Stimulated activated CD4-positive, alpha-beta T cell treated with anti-CD3 and anti-CD28 coated beads, Interleukin-2, amount 100 ng/mL, for 24 hours (primary cell): ENCODE results near the gene GARIN5B.

ENCODE experiments used
- DNase-seq, 2 donors: peaks; one replicate each; pipeline ENCODE4 v3.0.0-alpha.2; 2020

The GARIN5B gene

DNA sequence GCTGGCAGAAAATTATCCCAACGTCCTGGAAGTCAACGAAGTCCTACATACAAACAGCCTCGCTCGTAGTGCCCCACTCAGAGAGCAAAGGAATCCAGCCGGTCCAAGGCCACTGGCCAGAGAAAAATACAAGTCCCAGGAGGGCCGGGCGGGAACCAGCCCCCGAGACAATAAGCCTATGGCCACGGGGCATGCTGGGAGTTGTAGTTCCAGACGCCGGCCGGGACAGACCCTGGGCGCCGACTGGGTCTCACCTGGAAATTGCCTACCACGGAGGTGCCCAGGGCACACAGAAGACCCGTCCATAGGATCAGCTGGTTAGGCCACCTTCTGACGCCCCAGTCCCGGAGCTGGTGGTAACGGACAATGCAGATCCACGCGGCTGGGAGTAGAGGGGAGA is 43.3 kb downstream of the GARIN5B start:
- no peak for DNase-seq

DNA sequence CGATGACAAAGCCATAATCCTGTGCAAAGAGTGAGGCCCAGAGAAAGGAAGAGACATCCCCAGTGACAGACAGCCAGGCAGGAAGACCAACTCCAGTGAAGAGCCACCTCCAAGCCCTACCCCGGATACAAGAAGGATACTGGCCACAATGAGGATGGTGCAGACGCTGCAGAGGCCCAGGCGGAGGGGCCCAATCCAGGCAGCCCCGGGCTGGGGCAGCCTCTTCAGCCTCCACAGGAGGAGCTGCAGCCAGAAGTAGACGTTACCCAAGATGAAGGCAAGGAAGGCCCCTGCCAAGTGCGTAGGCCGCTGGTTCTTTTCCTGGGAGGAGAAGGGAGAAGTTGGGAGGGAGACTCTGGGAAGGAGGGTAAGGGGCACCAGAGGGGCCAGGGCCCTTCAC is 46.4 kb downstream of the GARIN5B start:
- no peak for DNase-seq

- no peak for DNase-seq
These were observed 47.0 kb downstream of the GARIN5B start for GRCh38 chr19:55315956-55316525.

- no peak for DNase-seq
These were observed 48.7 kb downstream of the GARIN5B start for GRCh38 chr19:55314396-55314795.

- DNase-seq: no peak
These were observed 50.2 kb downstream of the GARIN5B start for GRCh38 chr19:55312621-55313512.

- no peak for DNase-seq
These were observed 51.3 kb downstream of the GARIN5B start for GRCh38 chr19:55311797-55312196.

GRCh38 chr19:55311397-55311796 is 51.7 kb downstream of the GARIN5B start:
- DNase-seq: no peak

DNA sequence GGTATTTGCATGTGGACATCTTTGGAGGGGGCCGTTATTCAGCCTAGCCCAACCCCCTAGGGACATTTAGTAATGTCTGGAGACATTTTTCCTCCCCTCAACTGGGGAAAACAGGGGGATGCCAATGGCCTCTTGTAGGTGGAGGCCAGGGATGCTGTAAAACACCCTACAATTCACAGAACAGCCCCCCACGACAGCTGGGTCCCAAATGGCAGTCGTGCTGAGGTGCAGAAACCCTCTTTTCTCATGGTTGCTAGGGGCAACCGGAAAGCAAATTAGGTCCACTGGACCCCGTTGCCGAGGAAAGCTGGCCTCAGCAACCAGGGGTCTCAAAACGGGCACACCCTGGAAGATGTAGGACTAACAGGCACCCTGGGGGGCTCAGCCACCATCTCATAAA is 52.6 kb downstream of the GARIN5B start:
- DNase-seq: no peak

DNA sequence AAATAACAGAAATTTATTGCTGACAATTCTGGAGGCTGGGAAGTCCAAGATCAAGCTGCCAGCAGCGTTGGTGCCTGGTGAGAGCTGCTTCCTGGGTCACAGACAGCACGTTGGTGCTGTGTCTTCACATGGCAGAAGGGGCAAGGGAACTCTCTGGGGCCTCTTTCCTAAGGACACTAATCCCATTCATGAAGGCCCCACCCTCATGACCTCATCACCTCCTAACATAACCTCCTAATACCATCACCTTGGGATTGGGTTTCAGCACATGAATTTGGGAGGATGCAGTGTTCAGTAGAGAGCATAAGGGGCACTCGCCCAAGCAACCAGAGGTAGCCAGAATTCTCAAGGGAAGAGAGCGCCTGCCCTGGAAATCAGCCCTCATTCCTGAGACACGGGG is 53.6 kb downstream of the GARIN5B start:
- DNase-seq: no peak

DNA sequence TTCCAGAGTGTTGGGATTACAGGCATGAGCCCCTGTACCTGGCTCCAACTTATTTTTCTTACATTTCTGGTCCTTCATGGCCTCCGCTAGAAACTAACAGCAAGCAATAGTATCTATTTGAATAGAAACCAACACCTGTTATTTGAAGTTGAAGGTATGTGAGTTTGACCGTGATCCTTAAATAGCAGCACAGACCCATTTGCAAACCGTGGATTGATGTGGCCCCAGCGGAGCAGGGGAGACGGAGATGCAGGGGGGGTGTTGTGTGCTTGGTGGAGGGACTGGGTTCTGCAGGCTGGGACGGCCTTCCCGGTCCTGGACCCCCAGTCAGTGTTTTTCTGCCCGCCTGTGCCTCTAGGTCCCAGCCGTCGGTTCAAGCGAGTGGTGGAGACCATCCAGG is 54.8 kb downstream of the GARIN5B start:
- no peak for DNase-seq

GRCh38 chr19:55306712-55307111 is 56.3 kb downstream of the GARIN5B start:
- DNase-seq: no peak

DNA sequence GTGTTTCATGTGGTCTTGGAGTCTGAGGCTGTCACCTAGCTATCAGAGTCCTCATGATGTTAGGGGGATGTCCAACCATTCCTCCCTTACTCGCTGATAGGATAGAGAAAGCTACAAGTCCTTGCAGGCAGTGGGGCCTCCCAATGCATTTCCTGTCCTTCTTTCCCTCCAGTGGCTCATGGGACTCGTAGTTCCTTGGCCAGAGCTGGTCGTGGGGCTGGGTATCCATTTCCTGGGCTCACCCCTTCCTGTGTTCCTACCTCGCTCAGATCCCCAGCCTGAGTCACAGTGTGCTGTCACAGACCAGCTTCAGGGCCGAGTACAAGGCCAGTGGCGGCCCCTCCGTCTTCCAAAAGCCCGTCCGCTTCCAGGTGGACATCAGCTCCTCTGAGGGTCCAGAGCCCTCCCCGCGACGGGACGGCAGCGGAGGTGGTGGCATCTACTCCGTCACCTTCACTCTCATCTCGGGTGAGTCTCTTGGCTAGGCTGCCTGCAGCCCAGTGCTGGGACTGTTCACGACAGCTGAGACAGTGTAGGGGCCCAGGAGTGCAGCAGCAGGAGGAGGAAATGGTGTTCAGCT is 57.0 kb downstream of the GARIN5B start:
- no peak for DNase-seq

DNA sequence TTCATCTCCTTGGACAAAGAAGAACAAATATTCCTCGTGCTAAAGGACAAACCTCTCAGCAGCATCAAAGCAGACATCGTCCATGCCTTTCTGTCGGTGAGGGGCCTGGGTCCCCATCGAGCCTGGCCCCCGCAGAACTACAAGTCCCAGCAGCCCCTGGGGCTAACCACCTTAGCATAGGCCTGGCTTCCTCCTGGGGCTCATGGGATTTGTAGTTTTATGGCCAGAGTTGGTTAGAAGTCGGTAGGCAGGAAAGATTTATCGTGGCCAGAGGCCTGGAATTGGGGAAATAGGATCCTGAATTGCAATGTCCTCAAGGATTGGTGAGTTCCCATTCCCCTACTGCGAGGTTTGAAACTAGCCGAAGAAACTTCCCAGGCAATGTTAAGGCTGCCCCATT is 57.6 kb downstream of the GARIN5B start:
- peak; percentile 57 to 59 for DNase-seq

DNA sequence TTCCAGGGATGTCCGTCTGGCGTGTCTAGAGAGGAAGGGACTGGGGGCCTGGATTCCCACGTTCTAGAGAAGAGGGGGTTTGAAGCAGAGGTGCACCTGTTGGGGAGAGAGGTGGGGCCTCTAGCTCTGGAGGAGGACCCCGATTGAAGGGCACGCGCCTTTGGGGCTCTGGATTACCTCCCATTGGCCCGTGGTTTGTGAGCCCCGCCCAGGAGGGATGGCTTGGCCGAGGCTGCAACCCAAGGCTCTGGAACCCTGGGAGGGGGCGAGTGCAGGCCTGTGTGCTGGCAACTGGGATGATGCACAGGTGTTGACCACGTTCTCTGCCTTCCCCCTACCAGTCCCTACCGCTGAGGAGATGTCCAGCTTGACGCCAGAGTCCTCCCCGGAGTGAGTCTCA is 58.1 kb downstream of the GARIN5B start:
- no peak for DNase-seq
